GM23338 (cell line): ENCODE data around the gene GPR3. TPM values are rescaled to one million over a fixed set of nuclear protein-coding genes. Genes with fewer than 3 reads are reported as not detected.
A peak's percentile ranks its signal among the peaks of the same experiment; 100 is the strongest.

Experiments used
- ATAC-seq: fragments of 200-7000 bp; cut with Tn5 transposase; 3 replicates; pipeline ENCODE4 v1.9.1; 2020
- DNase-seq: peaks from one replicate; pipeline ENCODE4 v3.0.0-alpha.2; 2015; ENCODE audit warnings: low spot score
- H2AFZ ChIP-seq: fragments of 200-600 bp; sonication (generic); 2 replicates; pipeline ENCODE4 v1.8.0; 2016; ENCODE audit warnings: antibody characterized with exemption, mild to moderate bottlenecking, moderate library complexity
- H3F3A ChIP-seq: fragments of 200-600 bp; sonication (generic); replicated peaks from 2 replicates; pipeline ENCODE4 v1.8.0; 2017; ENCODE audit warnings: antibody characterized with exemption, mixed run types, low read depth
- H3K27ac ChIP-seq: fragments of 200-600 bp; sonication (generic); 2 replicates; pipeline ENCODE4 v1.6.1; 2016; ENCODE audit warnings: low read depth
- H3K27me3 ChIP-seq: fragments of 200-600 bp; sonication (generic); 2 replicates; pipeline ENCODE4 v1.8.0; 2016; ENCODE audit warnings: mild to moderate bottlenecking, mixed run types, moderate library complexity; ENCODE audit not compliant: insufficient read depth
- H3K36me3 ChIP-seq: fragments of 200-600 bp; sonication (generic); 2 replicates; pipeline ENCODE4 v1.8.0; 2016; ENCODE audit warnings: mild to moderate bottlenecking; ENCODE audit not compliant: insufficient read depth
- H3K4me1 ChIP-seq: fragments of 200-600 bp; sonication (generic); 2 replicates; pipeline ENCODE4 v1.8.0; 2016; ENCODE audit warnings: mild to moderate bottlenecking, moderate library complexity; ENCODE audit not compliant: insufficient read depth
- H3K4me2 ChIP-seq: fragments of 200-600 bp; sonication (generic); 2 replicates; pipeline ENCODE4 v1.7.1; 2017; ENCODE audit warnings: mixed run types
- H3K4me3 ChIP-seq: fragments of 200-600 bp; sonication (generic); 2 replicates; pipeline ENCODE4 v1.6.1; 2016; ENCODE audit warnings: mixed run types
- H3K79me2 ChIP-seq: fragments of 200-600 bp; sonication (generic); replicated peaks from 2 replicates; pipeline ENCODE4 v1.8.0; 2017; ENCODE audit warnings: mild to moderate bottlenecking; ENCODE audit not compliant: insufficient read depth
- H3K9me2 ChIP-seq: fragments of 200-600 bp; sonication (generic); 2 replicates; pipeline ENCODE4 v1.8.0; 2017; ENCODE audit not compliant: insufficient read depth
- H4K20me1 ChIP-seq: fragments of 200-600 bp; sonication (generic); replicated peaks from 2 replicates; pipeline ENCODE4 v1.8.0; 2017; ENCODE audit warnings: mild to moderate bottlenecking; ENCODE audit not compliant: insufficient read depth
- H3K27ac Mint-ChIP-seq: 2 replicates; pipeline ENCODE4 v1.8.0; 2020; ENCODE audit warnings: inconsistent platforms, mild to moderate bottlenecking, moderate library complexity, mixed read lengths
- H3K27me3 Mint-ChIP-seq: 3 replicates; pipeline ENCODE4 v1.8.0; 2022; ENCODE audit warnings: low read depth, mild to moderate bottlenecking, moderate library complexity, mixed read lengths, inconsistent platforms; ENCODE audit not compliant: insufficient read depth, poor library complexity
- H3K36me3 Mint-ChIP-seq: 3 replicates; pipeline ENCODE4 v1.8.0; 2021; ENCODE audit warnings: low read depth, mild to moderate bottlenecking, inconsistent platforms, moderate library complexity, mixed read lengths
- H3K4me1 Mint-ChIP-seq: 3 replicates; pipeline ENCODE4 v1.8.0; 2020; ENCODE audit warnings: mild to moderate bottlenecking, inconsistent platforms, mixed read lengths
- H3K4me3 Mint-ChIP-seq: 3 replicates; pipeline ENCODE4 v1.8.0; 2021; ENCODE audit warnings: moderate library complexity, mild to moderate bottlenecking, inconsistent platforms, mixed read lengths
- H3K9me3 Mint-ChIP-seq: 3 replicates; pipeline ENCODE4 v1.8.0; 2020; ENCODE audit warnings: moderate library complexity, mild to moderate bottlenecking, inconsistent platforms, mixed read lengths
- CREB1 ChIP-seq: fragments of 250-450 bp; sonication (Bioruptor Pico); IDR thresholded peaks from 2 replicates; pipeline ENCODE4 v1.5.0; 2020; ENCODE audit warnings: low read depth, mild to moderate bottlenecking, moderate library complexity
- CTCF ChIP-seq, 2 experiments: fragments of 200-600 bp in 1 of 2; sonication (generic) in 1 of 2; conservative IDR thresholded peaks; 2 replicates each; pipeline versions ENCODE4 v1.5.1 to v1.6.1; 2016 to 2017; ENCODE audit warnings: antibody characterized with exemption in 2 of 2, low read depth in 2 of 2, mild to moderate bottlenecking in 2 of 2, moderate library complexity in 1 of 2
- ETS1 ChIP-seq: IDR thresholded peaks from 2 replicates; pipeline ENCODE4 v1.6.1; 2016; ENCODE audit warnings: antibody characterized with exemption
- EZH2 ChIP-seq: fragments of 200-600 bp; sonication (generic); IDR thresholded peaks from one replicate; pipeline ENCODE4 v1.8.0; 2017; ENCODE audit warnings: antibody characterized with exemption, mild to moderate bottlenecking, low read depth; ENCODE audit not compliant: unreplicated experiment
- EZH2phosphoT487 ChIP-seq: fragments of 200-600 bp; sonication (generic); IDR thresholded peaks from one replicate; pipeline ENCODE4 v1.8.1; 2018; ENCODE audit warnings: antibody characterized with exemption; ENCODE audit not compliant: unreplicated experiment
- JUNB ChIP-seq: IDR thresholded peaks from one replicate; pipeline ENCODE4 v1.6.1; 2016; ENCODE audit warnings: antibody characterized with exemption; ENCODE audit not compliant: unreplicated experiment
- NANOG ChIP-seq: IDR thresholded peaks from 2 replicates; pipeline ENCODE4 v1.6.1; 2016; ENCODE audit warnings: antibody characterized with exemption, borderline replicate concordance
- POLR2AphosphoS5 ChIP-seq: IDR thresholded peaks from 2 replicates; pipeline ENCODE4 v1.6.1; 2016; ENCODE audit warnings: antibody characterized with exemption, low read depth
- REST ChIP-seq: IDR thresholded peaks from one replicate; pipeline ENCODE4 v1.6.1; 2018; ENCODE audit warnings: antibody characterized with exemption; ENCODE audit not compliant: unreplicated experiment
- STAT1 ChIP-seq: IDR thresholded peaks from one replicate; pipeline ENCODE4 v1.6.1; 2016; ENCODE audit warnings: antibody characterized with exemption; ENCODE audit not compliant: unreplicated experiment
- ZNF114 ChIP-seq: fragments of 250-450 bp; sonication (Bioruptor Pico); IDR thresholded peaks from 2 replicates; pipeline ENCODE4 v1.5.0; 2020; ENCODE audit warnings: mild to moderate bottlenecking, moderate library complexity
- ZNF331 ChIP-seq: fragments of 250-450 bp; sonication (Bioruptor Pico); IDR thresholded peaks from 2 replicates; pipeline ENCODE4 v1.5.0; 2020; ENCODE audit warnings: low read depth, mild to moderate bottlenecking, moderate library complexity
- ZNF462 ChIP-seq: fragments of 250-450 bp; sonication (Bioruptor Pico); IDR thresholded peaks from 2 replicates; pipeline ENCODE4 v1.5.0; 2020; ENCODE audit warnings: mild to moderate bottlenecking, moderate library complexity
- long read RNA-seq: library from polyadenylated mRNA; unstranded; transcript quantifications from one replicate; pipeline ENCODE4 v2.0.0, GENCODE V29; 2020; ENCODE audit not compliant: unreplicated experiment
- polyA plus RNA-seq: library from polyadenylated mRNA; unstranded; fragments of >200 nt; fragmentation: Nextera tagmentation; extraction: Ambion mirVana; gene quantifications from 2 replicates; pipeline ENCODE4 v1.2.1, GENCODE V29; 2016
- total RNA-seq: library from RNA; depleted of rRNA; stranded (reverse); fragments of >200 nt; shearing (Covaris generic); gene quantifications from 2 replicates; pipeline ENCODE4 v1.2.3, GENCODE V29; 2014; rRNA removed

The GPR3 gene
- total RNA-seq: 6.6 and 9.1 TPM in 2 replicates
- 5.8 and 5.9 TPM in 2 replicates for polyA plus RNA-seq
- long read RNA-seq, transcript GPR3-201 (2 exons, 2,115 nt): major isoform, 6 of 6 reads
- long read RNA-seq, partial matches to known transcripts: 0 of 6 reads
- long read RNA-seq, other reads (novel, unspliced or antisense): 0 of 6 reads

- H3F3A ChIP-seq: peaks cover 7% of the 10 kb centered on the region; the same call in 1 of the 2 replicates
- peak within 1 kb of the TSS; percentile 94 for H3K4me3 ChIP-seq
- H3K4me1 ChIP-seq: peaks cover 12% of the 10 kb centered on the region
- ATAC-seq: peak; percentile 72
- TF ChIP-seq CREB1 (peak; percentile 91), ZNF114 (no peak), ZNF462 (no peak), ETS1 (no peak), CTCF (conservative IDR thresholded peaks at IDR 0.05; ENCODE audit: low read depth in 2 of 2) (peak; percentile 46 to 82), POLR2AphosphoS5 (peak; percentile 32; the same call in 1 of the 2 replicates), STAT1 (no peak), EZH2 (no peak), REST (no peak), NANOG (no peak), EZH2phosphoT487 (no peak), JUNB (no peak), ZNF331 (no peak)
- no peaks in the 10 kb centered on the region for H4K20me1 ChIP-seq
- no peaks in the 10 kb centered on the region for H3K36me3 ChIP-seq
- H3K79me2 ChIP-seq: no peaks in the 10 kb centered on the region
- Mint-ChIP-seq H3K27ac (peak within 1 kb of the TSS; percentile 90), H3K9me3 (peaks cover 3% of the 10 kb centered on the region; the same call in 2 of the 3 replicates), H3K27me3 (peaks cover 33% of the 10 kb centered on the region), H3K4me1 (peaks cover 29% of the 10 kb centered on the region), H3K36me3 (peaks cover 5% of the 10 kb centered on the region; the same call in 1 of the 3 replicates), H3K4me3 (peak within 1 kb of the TSS; percentile 92)
- DNase-seq: peak; percentile 97
- no peaks in the 10 kb centered on the region for H3K9me2 ChIP-seq
- peak within 1 kb of the TSS; percentile 96 for H2AFZ ChIP-seq
- peak within 1 kb of the TSS; percentile 89 for H3K4me2 ChIP-seq
- no peaks in the 10 kb centered on the region for H3K27me3 ChIP-seq
- no peak within 1 kb of the TSS for H3K27ac ChIP-seq
Observed at GRCh38 chr1:27392096-27392777, at the start of gene GPR3. GPR3 (plus strand) TSS chr1:27392622; CDS start chr1:27393799, 1,177 bp downstream.
